GM12874 (cell line): Measurements from ENCODE around the gene ATF3.

Experiments used
- TF ChIP-seq, protein P1 (sequence below): IDR thresholded peaks from 2 replicates; pipeline ENCODE4 v1.5.1; 2011; ENCODE audit warnings: low read depth, mild to moderate bottlenecking, control low read depth, low read length, moderate library complexity; ENCODE audit not compliant: insufficient read depth

The ATF3 gene

DNA sequence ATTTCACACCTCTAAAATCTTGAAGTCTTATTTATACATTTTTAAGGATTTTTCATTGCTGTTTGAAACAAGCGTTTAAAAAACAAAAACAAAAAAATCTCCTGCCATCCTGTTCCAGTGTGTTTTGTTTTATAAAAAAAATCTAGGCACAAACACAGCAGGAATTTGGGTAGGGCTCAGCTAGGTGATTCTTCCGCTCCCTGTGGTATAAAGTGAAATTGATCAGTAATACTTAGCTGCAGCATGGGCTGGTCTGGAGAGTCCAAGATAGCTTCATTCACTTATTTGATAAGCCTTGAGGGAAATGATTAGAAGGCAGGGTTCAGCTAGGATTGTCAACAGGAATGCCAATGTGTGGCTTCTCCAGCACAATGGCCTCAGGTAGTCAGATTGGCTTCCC is 25.7 kb downstream of the ATF3 start:
- TF ChIP-seq, protein P1, sequence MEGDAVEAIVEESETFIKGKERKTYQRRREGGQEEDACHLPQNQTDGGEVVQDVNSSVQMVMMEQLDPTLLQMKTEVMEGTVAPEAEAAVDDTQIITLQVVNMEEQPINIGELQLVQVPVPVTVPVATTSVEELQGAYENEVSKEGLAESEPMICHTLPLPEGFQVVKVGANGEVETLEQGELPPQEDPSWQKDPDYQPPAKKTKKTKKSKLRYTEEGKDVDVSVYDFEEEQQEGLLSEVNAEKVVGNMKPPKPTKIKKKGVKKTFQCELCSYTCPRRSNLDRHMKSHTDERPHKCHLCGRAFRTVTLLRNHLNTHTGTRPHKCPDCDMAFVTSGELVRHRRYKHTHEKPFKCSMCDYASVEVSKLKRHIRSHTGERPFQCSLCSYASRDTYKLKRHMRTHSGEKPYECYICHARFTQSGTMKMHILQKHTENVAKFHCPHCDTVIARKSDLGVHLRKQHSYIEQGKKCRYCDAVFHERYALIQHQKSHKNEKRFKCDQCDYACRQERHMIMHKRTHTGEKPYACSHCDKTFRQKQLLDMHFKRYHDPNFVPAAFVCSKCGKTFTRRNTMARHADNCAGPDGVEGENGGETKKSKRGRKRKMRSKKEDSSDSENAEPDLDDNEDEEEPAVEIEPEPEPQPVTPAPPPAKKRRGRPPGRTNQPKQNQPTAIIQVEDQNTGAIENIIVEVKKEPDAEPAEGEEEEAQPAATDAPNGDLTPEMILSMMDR = no peak

GRCh38 chr1:212635141-212635631 is 26.6 kb downstream of the ATF3 start:
- TF ChIP-seq, protein P1 = no peak

GRCh38 chr1:212637902-212638301 is 29.3 kb downstream of the ATF3 start:
- TF ChIP-seq, protein P1 = no peak

DNA sequence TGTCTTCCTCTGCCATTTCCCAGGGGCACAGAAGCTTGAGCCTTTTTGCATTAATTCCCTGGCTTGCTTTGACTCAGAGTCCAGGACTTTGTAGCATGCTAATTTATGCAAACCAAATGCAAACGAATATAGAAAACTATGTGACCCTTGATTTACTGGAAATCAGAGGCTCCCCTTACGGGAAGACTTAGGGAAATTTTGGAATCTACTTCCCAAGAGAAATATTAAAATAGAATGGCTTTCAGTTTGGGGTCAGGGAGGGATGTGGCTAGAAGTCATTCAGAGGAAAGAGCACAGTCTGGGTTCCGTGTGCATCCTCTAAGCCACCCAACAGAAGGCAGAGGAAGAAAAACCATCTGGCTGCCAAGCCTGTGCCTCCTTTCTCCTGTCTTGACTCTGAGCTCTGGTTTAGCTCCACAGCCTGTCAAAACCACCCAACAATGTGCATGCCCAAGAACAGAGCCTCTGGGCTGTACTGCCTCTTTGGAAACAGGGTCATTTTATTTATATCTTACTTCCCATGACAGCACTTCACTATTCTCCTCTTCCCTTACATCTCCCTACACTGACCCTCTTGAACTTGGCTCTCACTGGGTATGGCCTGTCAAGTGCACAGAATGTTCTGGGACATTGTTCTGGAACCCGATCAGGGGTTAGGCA is 30.1 kb downstream of the ATF3 start:
- TF ChIP-seq, protein P1 = no peak

DNA sequence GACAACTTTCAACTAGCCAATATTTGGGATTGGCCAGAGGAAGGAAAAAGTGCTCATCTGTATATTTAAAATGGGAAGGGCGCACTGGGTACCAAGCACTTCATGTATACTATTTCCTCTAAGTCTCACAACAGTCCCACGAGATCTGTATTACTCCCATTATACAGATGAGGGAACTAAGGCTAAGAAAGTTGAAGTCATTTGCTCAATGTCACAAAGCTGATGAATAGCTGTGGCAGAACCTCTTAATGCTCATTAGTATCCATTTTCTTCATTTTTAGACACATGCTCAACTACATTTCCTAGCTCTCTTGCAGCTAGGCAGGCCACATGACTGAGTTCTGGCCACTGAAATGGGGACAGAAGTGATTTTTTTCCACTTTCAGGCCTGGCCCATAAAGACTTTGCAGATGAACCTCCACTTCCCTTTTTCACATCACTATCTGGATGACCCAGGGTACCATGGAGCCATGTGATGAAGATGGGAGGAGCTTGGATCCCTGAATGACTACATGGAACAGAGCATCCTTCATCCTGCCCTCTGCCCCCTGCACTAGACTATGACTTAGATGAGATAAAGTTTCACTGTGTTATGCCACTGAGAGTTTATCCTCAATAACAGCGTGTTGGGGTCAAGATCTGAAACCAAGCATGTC is 31.8 kb downstream of the ATF3 start:
- TF ChIP-seq, protein P1 = no peak

GRCh38 chr1:212641956-212642355 is 33.4 kb downstream of the ATF3 start:
- TF ChIP-seq, protein P1 = no peak

DNA sequence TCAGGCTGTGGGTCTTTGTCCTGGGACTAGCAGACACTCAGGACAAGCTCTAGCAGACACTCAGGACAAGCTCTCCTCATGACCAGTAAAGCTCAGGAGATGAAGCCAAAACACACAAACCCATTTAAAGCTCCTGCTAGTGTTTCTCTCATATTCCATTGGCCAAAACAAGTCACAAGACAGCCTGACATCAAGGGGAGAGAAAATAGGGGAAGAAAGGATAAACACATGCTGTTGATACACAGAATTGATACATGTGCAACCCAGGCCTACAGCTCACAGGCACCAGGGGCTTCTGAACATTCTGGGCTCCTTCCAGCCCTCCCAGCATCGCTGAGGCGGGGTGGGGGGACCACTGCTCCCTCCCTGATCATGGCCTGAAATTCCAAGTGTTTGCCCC is 35.3 kb downstream of the ATF3 start:
- TF ChIP-seq, protein P1 = no peak
